Forelimb muscle (tissue), 1 donor: ENCODE data around the gene ARFRP1. TPM values are rescaled to one million over a fixed set of nuclear protein-coding genes. Genes with fewer than 3 reads are reported as not detected.

Experiments used
- DNase-seq: peaks from one replicate; pipeline ENCODE4 v3.0.0-alpha.2; 2013; ENCODE audit warnings: low read depth
- polyA plus RNA-seq: library from polyadenylated mRNA; unstranded; fragments of 120-200 nt; gene quantifications from one replicate; pipeline ENCODE4 v1.2.1, GENCODE V29; 2013; ENCODE audit not compliant: insufficient read length

The ARFRP1 gene
- polyA plus RNA-seq, 1 donor, result 25.3 TPM

DNA sequence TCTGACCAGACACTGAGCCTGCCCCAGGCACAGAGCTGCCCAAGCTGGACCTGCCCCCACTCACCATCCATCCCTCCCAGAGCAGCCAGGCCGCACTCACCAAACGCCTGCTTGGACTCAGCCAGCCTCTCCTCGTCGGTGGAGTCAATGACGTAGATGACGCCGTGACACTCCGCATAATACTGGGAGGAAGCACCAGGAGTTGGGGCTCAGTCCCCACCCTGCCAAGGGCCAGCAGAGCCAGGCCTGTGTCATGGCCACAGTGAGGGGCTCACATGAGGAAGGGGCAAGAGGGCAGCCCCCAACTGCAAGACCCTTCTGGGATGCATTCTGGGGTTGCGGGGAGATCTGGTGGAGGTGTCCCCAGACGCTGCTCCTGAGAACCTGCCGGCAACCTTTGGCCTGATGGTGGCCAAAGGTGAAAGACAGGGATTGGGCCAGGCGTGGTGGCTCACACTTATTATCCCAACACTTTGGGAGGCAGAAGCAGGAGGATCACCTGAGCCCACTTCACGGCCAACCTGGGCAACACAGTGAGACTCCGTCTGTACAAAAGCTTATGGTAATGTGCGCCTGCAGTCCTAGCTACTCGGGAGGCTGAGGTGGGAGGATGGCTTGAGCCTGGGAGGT lies 5.6 kb downstream of the ARFRP1 start:
- DNase-seq, result no peak

DNA sequence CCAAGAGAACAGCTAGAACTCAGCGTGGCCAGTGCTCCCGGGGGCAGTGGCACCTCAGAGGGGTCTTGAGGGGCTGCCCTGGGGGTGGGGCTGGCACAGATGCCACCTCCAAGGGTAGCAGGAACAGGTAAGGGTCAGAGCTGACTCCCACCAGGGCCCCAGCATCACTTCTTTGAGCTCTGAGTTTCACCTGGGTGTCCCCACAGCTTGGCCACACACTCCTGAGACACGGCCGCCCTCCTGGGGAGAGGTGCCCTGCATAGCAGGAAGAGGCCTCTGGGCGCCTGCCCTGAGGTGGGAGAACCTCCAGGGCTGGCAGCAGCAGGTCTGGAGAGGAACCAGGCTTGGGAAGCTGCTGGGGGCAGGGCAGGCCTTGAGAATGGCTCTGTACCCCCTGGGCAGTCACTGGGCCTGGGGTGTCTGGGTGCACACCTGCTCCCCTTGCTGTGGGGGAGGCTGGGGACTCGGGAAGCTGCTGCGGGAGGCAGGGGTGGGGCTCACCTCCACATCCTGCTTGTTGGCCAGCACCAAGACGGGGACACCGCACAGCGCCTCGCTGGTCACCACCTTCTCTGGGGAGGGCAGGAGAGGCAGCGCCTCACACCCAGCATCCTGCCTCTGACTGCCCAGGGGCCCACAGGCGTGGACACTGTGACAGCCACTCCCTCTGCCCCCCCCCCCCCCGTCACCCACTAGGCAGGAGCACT lies 6.3 kb downstream of the ARFRP1 start:
- no peak for DNase-seq

DNA sequence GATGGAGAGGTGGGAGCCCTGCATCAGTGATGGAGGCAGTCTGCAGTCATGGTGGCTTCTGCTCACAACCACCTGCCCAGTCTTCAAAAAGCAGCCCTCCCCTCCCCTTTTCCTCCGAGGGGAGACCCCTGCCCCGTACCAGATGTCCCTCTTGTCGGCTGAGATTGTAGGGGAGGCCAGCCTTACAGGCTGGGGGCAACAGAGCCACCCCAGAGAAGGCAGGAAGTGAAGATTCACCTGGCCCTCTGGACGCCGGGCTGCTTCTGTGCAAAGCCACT lies 6.8 kb downstream of the ARFRP1 start:
- no peak for DNase-seq

DNA sequence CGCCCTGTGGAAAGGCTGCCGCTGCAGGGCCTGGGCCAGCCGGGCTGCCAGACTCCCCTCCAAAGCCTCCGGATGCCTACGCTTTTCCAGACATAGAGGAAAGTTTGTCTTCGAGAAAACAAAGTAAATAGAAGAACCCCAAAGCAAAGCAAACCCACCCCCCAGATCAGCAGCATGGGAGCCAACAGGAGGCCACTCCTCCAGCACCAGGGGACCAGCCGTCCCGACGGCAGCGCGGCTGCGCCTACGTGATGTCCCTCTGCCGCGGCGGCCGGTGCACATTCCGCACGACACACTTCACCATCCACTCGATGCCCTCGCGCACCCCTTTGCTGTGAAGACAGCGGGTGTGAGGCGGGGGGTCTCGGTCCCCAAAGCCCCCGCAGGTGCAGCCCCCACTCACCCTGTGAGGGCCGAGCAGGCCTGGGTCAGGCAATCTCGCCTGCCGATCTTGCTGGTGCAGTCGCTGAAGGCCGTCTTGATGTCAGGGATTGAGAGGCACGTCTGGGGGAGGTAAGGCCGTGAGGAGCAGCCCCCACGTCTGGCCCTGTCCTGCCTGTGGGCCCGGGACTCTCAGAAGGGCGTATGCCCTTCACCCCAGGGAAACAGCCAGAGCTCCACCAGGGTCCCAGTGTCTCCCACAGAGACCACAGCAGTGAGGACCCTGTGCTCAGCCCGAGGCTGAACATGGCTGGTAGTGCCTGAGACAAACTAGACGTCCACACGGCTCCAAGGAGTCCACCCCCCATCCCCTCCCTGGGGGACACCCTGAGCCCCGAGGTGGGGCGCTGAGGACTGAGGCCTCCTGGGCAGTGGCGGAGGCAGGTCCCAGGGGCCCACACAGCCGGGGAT lies 7.4 kb downstream of the ARFRP1 start:
- no peak for DNase-seq

DNA sequence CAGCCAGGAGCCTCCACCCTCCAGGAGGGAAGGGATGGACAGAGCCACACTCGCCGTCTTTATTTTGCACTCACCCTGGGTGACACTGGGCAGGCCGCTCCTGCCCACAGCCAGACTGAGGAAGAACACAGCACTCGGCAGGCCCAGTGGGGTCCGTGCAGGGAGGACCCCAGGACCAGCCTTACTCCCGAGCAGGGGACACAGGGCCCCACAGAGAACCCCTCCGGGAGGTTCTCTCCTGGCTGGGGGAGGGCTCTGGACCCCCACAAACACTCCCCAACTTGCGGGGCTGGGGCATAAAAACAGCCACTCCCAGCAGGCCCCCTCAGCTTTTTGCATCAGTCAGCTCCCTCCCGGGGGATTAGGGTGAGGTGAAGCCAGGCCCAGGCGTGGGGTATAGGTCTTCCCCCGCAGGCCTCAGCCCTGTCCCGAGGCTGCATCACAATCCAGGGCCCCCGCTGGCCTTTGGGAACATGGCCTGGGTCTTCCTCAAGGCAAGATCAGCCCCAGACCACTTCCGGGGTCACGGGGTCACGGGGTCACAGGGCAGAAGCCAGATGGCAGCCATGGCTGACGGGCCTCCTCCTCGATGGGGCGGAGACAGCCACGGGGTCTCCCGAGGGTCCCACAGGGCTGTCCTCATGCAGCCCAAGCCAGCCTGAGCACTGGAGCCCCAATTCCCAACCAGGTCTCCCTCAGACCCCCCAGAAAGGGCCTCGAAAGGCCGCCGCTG lies 8.1 kb downstream of the ARFRP1 start:
- DNase-seq, result no peak

DNA sequence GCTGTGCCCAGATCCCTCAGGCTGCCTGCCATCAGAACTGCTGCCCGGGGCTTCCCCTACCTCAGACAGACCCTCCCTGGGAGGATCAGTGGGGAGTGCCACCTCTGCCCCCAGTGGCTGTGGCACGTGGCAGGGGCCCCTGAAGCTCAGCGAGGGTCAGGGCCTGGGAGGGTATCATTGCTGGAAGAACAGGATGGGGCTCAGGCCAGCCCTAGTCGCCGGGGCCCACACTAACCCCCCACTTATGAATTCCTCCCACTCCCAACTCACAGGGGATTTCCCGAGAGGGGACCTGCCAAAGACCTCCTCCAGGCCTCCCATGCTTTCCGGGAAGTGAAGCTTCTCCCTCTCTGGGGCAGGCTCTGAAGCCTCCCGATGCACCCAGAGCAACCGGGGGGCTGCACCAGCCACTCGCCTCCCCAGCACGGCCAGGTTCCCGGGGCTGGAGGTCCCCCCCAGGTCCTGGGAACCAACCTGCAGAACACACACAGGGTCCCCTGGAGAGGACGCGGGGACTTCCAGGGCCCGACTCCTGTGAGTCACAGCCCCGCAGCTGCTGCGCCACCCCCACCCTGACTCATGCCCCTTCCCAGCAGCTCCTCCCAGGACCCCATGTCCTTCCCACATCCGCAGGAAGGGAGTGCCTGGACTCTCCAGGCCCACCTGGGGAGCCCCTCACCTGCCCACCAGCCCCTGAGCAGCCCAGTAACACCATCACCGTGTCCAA lies 8.9 kb downstream of the ARFRP1 start:
- no peak for DNase-seq

DNA sequence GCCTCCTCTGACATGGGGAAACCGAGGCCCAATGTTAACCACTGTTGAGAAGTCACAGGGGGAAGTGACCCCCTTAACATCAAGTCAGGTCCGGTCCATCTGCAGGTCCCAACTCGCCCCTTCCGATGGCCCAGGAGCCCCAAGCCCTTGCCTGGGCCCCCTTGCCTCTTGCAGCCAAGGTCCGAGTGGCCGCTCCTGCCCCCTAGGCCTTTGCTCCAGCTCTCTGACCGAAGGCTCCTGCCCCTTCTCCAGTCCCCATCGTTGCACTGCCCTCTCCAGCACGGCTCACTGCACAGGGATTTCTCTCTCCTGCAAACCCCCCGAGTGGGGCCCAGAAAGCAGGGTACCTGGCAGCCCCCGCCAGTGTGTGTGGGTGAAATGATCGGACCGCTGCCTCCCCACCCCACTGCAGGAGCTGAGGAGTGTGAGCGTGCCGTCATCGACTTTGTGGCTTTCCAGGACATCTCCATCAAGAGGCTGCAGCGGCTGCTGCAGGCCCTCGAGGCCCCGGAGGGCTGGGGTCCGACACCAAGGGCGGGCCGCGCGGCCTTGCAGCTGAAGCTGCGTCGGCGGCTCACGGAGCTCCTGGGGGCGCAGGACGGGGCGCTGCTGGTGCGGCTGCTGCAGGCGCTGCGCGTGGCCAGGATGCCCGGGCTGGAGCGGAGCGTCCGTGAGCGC lies 9.8 kb downstream of the ARFRP1 start:
- no peak for DNase-seq

DNA sequence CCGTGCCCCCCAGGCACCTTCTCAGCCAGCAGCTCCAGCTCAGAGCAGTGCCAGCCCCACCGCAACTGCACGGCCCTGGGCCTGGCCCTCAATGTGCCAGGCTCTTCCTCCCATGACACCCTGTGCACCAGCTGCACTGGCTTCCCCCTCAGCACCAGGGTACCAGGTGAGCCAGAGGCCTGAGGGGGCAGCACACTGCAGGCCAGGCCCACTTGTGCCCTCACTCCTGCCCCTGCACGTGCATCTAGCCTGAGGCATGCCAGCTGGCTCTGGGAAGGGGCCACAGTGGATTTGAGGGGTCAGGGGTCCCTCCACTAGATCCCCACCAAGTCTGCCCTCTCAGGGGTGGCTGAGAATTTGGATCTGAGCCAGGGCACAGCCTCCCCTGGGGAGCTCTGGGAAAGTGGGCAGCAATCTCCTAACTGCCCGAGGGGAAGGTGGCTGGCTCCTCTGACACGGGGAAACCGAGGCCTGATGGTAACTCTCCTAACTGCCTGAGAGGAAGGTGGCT lies 10.4 kb downstream of the ARFRP1 start:
- DNase-seq, result no peak

DNA sequence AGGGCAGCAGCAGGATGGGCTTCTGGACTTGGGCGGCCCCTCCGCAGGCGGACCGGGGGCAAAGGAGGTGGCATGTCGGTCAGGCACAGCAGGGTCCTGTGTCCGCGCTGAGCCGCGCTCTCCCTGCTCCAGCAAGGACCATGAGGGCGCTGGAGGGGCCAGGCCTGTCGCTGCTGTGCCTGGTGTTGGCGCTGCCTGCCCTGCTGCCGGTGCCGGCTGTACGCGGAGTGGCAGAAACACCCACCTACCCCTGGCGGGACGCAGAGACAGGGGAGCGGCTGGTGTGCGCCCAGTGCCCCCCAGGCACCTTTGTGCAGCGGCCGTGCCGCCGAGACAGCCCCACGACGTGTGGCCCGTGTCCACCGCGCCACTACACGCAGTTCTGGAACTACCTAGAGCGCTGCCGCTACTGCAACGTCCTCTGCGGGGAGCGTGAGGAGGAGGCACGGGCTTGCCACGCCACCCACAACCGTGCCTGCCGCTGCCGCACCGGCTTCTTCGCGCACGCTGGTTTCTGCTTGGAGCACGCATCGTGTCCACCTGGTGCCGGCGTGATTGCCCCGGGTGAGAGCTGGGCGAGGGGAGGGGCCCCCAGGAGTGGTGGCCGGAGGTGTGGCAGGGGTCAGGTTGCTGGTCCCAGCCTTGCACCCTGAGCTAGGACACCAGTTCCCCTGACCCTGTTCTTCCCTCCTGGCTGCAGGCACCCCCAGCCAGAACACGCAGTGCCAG lies 11.0 kb downstream of the ARFRP1 start, which contains the start of gene TNFRSF6B:
TSS of gene TNFRSF6B (plus strand) at position 25 of the 729 bp plus-strand sequence. CDS start at position 141, 116 bp downstream.
- no peak for DNase-seq

DNA sequence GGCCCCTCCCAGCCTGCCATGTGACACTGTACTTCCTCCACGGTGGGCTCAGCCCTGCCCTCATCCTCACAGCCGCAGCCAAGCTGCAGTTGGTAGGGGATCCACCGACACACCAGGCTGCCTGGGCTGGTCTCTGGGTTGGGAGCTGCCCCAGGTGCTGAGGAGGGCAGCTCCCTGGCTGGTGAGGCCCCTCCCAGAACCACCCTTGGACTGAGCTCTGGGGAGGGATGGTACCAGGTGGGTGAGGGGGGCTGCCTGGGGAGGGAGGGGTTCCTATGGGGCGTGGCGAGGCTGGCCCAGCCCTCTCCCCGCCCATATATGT lies 11.5 kb downstream of the ARFRP1 start:
- DNase-seq, result no peak

DNA sequence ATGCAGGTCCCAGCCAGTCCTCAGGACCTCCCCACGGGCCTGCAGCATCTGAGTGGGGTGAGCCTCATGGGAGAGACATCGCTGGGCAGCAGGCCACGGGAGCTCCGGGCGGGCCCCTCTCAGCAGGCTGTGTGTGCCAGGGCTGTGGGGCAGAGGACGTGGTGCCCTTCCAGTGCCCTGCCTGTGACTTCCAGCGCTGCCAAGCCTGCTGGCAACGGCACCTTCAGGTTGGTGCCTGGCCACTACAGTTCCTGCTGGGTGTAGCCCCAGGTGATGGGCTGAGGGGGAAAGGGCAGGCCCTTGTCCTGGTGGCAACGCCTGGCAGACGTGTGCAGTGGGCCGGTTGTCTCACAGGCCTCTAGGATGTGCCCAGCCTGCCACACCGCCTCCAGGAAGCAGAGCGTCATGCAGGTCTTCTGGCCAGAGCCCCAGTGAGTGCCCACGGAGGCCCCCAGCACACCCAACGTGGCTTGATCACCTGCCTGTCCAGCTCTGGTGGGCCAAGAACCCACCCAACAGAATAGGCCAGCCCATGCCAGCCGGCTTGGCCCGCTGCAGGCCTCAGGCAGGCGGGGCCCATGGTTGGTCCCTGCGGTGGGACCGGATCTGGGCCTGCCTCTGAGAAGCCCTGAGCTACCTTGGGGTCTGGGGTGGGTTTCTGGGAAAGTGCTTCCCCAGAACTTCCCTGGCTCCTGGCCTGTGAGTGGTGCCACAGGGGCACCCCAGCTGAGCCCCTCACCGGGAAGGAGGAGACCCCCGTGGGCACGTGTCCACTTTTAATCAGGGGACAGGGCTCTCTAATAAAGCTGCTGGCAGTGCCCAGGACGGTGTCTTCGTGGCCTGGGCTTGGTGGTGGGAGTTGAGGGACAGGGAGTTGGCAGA lies 12.1 kb downstream of the ARFRP1 start:
- no peak for DNase-seq

DNA sequence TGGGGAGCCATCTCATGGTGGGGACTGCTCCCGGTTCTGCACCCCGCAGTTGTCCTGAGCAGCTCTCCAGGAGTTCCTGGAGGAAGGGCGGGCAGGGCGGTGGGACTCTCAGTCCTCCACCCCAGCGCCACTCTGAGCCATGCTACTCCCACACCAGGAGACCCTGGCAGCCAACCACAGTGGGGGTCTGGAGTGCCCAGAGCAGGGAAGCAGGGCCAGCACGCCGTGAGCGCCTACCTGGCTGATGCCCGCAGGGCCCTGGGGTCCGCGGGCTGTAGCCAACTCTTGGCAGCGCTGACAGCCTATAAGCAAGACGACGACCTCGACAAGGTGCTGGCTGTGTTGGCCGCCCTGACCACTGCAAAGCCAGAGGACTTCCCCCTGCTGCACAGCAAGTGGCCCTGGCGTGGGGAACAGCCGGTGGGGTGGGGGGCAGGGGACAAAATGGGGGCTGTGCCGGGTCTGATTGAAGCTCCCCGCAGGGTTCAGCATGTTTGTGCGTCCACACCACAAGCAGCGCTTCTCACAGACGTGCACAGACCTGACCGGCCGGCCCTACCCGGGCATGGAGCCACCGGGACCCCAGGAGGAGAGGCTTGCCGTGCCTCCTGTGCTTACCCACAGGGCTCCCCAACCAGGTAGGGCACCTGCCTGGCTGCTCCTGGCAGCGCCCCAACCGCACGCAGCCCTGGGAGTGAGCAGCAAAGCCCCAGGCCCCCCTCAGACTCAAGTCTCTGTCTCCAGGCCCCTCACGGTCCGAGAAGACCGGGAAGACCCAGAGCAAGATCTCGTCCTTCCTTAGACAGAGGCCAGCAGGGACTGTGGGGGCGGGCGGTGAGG lies 13.0 kb downstream of the ARFRP1 start:
- DNase-seq, result no peak

DNA sequence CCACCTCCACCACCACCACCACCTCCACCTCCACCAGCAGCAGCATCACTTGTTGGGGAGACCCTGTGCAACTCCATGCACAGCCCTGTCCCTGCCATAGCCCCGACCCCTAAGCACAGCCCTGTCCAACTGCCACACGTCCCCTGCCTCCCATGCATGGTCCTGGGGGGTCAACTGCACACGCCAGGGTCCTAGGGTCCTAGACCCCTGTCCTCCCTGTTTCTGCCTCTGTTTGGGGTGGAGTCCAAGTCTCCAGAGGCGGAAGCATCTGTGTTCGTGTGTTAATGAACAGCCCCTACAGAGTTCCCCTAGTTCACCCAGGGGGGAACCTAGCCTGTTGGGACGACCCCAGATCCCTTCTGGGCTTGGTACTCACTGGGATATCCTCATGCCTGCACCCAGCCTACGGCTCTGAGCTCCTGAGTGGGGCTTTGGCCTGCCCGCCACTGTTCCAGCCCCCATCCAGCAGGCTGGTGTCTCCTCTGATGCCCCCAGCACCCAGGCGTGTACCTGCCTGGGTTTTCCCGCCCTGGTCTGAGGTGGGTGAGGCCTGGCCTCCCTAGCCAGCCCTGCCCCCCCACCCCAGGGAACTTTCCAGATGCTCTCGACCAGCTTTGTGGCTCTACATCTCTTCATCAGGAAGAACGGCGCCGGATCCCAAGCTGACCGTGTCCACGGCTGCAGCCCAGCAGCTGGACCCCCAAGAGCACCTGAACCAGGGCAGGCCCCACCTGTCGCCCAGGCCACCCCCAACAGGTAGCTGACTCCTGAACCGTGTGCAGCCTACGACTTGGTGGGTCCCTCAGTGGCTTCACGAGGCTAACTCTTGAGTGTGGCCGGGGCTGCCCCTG lies 13.8 kb downstream of the ARFRP1 start:
- DNase-seq, result no peak

DNA sequence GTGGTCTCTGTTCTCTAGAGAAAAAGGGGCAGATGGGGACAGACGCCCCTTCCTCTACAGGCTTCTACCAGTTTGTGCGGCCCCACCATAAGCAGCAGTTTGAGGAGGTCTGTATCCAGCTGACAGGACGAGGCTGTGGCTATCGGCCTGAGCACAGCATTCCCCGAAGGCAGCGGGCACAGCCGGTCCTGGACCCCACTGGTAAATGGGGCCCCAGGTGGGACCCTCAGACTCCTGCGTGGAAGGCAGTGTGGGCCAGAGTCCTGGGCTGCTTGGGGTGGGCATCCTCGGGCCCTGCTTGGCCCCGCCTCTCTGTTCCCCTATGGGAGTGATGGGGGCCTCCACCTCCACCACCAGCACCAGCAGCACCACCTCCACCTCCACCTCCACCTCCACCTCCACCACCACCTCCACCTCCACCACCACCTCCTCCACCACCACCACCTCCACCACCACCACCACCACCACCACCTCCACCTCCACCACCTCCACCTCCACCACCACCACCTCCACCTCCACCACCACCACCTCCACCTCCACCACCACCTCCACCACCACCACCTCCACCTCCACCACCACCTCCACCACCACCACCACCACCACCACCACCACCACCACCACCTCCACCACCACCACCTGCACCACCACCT lies 14.6 kb downstream of the ARFRP1 start:
- DNase-seq, result no peak

DNA sequence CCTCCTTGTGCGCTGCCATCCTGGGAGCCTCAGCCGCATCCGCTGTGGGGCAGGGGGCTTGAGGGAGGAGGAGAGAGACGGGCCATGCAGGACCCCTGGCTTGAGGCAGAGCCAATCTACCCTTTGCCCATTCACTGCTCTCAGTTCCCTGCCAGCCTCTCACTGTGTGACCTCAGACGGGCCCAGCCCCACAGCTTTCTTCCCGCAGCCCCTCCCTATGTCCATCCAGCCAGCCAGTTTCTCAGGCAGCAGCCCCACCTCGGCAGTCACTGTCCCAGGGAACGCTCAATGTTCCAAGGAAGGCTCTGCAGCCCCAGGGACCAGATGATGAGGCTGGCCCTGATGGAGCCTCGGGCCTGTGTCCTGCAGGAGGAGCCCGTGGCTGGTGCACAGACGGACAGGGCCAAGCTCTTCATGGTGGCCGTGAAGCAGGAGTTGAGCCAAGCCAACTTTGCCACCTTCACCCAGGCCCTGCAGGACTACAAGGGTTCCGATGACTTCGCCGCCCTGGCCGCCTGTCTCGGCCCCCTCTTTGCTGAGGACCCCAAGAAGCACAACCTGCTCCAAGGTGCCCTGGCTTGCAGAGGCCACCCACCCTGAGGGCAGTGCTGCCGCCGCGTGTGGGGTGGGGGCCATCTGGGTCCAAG lies 15.2 kb downstream of the ARFRP1 start:
- no peak for DNase-seq
